Keratinocyte (primary cell): ENCODE data around the gene PPP1R3F. TPM values are rescaled to one million over a fixed set of nuclear protein-coding genes. Genes with fewer than 3 reads are reported as not detected.

ENCODE experiments used
- DNase-seq: peaks from one replicate; pipeline ENCODE4 v3.0.0-alpha.2; 2011; ENCODE audit warnings: low read depth, missing footprints, low spot score
- FAIRE-seq: peaks from 2 replicates; lab custom pipeline; 2011; peaks lifted over from hg19 to GRCh38; lab: Jason Lieb, UNC
- H2AFZ ChIP-seq: 2 replicates; pipeline ENCODE4 v1.6.0; 2012; ENCODE audit warnings: low read length, control low read depth, inconsistent platforms; ENCODE audit not compliant: control insufficient read depth
- H3K27ac ChIP-seq: 2 replicates; pipeline ENCODE4 v1.5.1; 2011; ENCODE audit warnings: low read length; ENCODE audit not compliant: control insufficient read depth, insufficient read depth
- H3K27me3 ChIP-seq: 3 replicates; pipeline ENCODE4 v1.6.0; 2011; ENCODE audit warnings: low read length; ENCODE audit not compliant: control insufficient read depth, insufficient read depth; ENCODE audit errors: extremely low read depth
- H3K36me3 ChIP-seq, 2 experiments: 2 replicates in 1 of 2; 3 replicates in 1 of 2; pipeline ENCODE4 v1.5.1; 2011; ENCODE audit warnings: low read length in 2 of 2, mild to moderate bottlenecking in 1 of 2; ENCODE audit not compliant: control insufficient read depth in 2 of 2, insufficient read depth in 2 of 2; ENCODE audit errors: extremely low read depth in 1 of 2
- H3K4me1 ChIP-seq: 3 replicates; pipeline ENCODE4 v1.5.1; 2011; ENCODE audit warnings: low read length; ENCODE audit not compliant: control insufficient read depth, insufficient read depth; ENCODE audit errors: extremely low read depth
- H3K4me2 ChIP-seq: 3 replicates; pipeline ENCODE4 v1.6.0; 2011; ENCODE audit warnings: low read depth, low read length; ENCODE audit not compliant: control insufficient read depth, insufficient read depth; ENCODE audit errors: extremely low read depth
- H3K4me3 ChIP-seq, 3 experiments: fragments of 200-600 bp in 1 of 3; sonication (generic) in 1 of 3; 2 replicates in 2 of 3; 3 replicates in 1 of 3; pipeline ENCODE4 v1.5.1; 2011 to 2016; ENCODE audit warnings: low read length in 3 of 3, mild to moderate bottlenecking in 3 of 3, control low read depth in 2 of 3, inconsistent platforms in 1 of 3, low read depth in 1 of 3, mixed read lengths in 1 of 3, mixed run types in 1 of 3, moderate library complexity in 1 of 3; ENCODE audit not compliant: control insufficient read depth in 2 of 3, insufficient read depth in 2 of 3; ENCODE audit errors: extremely low read depth in 1 of 3
- H3K79me2 ChIP-seq: 2 replicates; pipeline ENCODE4 v1.6.0; 2012; ENCODE audit warnings: low read length; ENCODE audit not compliant: control insufficient read depth, insufficient read depth
- H3K9ac ChIP-seq: 3 replicates; pipeline ENCODE4 v1.6.0; 2011; ENCODE audit warnings: low read length; ENCODE audit not compliant: control insufficient read depth, insufficient read depth; ENCODE audit errors: extremely low read depth
- H3K9me1 ChIP-seq: 3 replicates; pipeline ENCODE4 v1.6.0; 2011; ENCODE audit warnings: low read length; ENCODE audit not compliant: control insufficient read depth, insufficient read depth; ENCODE audit errors: extremely low read depth
- H3K9me3 ChIP-seq: 2 replicates; pipeline ENCODE4 v1.5.1; 2012; ENCODE audit warnings: low read depth, low read length; ENCODE audit not compliant: control insufficient read depth
- H4K20me1 ChIP-seq: 3 replicates; pipeline ENCODE4 v1.6.0; 2011; ENCODE audit warnings: low read length; ENCODE audit not compliant: control insufficient read depth, insufficient read depth; ENCODE audit errors: extremely low read depth
- EZH2 ChIP-seq: IDR thresholded peaks from one replicate; pipeline ENCODE4 v1.6.1; 2012; ENCODE audit warnings: inconsistent platforms, mild to moderate bottlenecking, low read length, moderate library complexity
- dilution Hi-C: fragments of 300-500 bp; cut with MboI; formaldehyde crosslinking; loops from one replicate; pipeline ENCODE4 v1.7.0; 2020; ENCODE audit warnings: low sequenced_read_pairs; ENCODE audit not compliant: extremely low pct_ligation_motif_present
- polyA plus RNA-seq, 5 experiments: library from polyadenylated mRNA; depleted of rRNA in 3 of 5; stranded (reverse) in 3 of 5; stranded (forward) in 1 of 5; unstranded in 1 of 5; fragments of >200 nt; gene quantifications; 1 replicate in 1 of 5; 2 replicates in 3 of 5; 3 replicates in 1 of 5; pipeline versions ENCODE4 v1.2.1 to v1.2.3, GENCODE V29; 2011 to 2012; ENCODE audit warnings: missing spikeins in 2 of 5, low read depth in 1 of 5, low replicate concordance in 1 of 5
- TF ChIP-seq, protein P1 (sequence below), 3 experiments: IDR thresholded peaks in 1 of 3; conservative IDR thresholded peaks in 1 of 3; optimal IDR thresholded peaks in 1 of 3; 2 replicates in 2 of 3; 3 replicates in 1 of 3; pipeline versions ENCODE3 to v1.5.1; 2011; ENCODE audit warnings: low read length in 3 of 3, mild to moderate bottlenecking in 3 of 3, moderate library complexity in 2 of 3, control low read depth in 1 of 3, inconsistent platforms in 1 of 3; ENCODE audit not compliant: insufficient read depth in 2 of 3; ENCODE audit errors: extremely low read depth in 1 of 3

PPP1R3F gene
- polyA plus RNA-seq, 1 donor (not counting 4 experiments of a cell fraction or from before 2014, with no cell fraction given) = 0.29 TPM

DNA sequence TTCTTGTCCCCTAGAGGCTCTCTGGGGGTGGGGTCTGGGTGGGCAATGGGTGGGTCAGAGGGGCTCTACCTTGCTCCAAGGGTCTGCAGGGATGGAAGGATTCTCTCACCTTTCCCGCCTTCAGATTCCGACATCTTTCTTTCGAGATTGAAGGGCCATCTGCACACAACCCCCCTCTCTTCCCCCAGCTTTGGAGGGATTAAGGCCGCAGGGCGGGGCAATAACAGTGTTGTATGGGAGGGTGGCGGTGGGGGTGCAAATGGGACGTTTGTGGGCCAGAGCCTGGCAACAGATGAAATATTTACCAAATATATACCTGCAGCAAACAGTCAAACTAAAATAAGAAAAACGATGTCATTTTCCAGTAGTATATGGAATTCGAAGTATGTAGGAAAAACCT lies 36.4 kb upstream of the PPP1R3F start, which contains the start of gene CACNA1F:
Gene CACNA1F (minus strand): TSS at position 165 of the 400 bp plus-strand sequence. CDS start 31 bp downstream, at position 134.
- H3K27ac ChIP-seq = no peak within 1 kb of the TSS
- H2AFZ ChIP-seq = no peak within 1 kb of the TSS
- dilution Hi-C loops = no loop called here
- FAIRE-seq (no peak), DNase-seq (no peak)
- H3K4me2 ChIP-seq = no peak within 1 kb of the TSS
- H3K36me3 ChIP-seq = no peaks in the 10 kb centered on the region
- no peak within 1 kb of the TSS for H3K4me3 ChIP-seq
- H4K20me1 ChIP-seq = no peaks in the 10 kb centered on the region
- H3K79me2 ChIP-seq = no peaks in the 10 kb centered on the region
- no peaks in the 10 kb centered on the region for H3K4me1 ChIP-seq
- no peaks in the 10 kb centered on the region for H3K9me1 ChIP-seq
- H3K9me3 ChIP-seq = no peaks in the 10 kb centered on the region
- no peaks in the 10 kb centered on the region for H3K27me3 ChIP-seq
- TF ChIP-seq, protein P1, sequence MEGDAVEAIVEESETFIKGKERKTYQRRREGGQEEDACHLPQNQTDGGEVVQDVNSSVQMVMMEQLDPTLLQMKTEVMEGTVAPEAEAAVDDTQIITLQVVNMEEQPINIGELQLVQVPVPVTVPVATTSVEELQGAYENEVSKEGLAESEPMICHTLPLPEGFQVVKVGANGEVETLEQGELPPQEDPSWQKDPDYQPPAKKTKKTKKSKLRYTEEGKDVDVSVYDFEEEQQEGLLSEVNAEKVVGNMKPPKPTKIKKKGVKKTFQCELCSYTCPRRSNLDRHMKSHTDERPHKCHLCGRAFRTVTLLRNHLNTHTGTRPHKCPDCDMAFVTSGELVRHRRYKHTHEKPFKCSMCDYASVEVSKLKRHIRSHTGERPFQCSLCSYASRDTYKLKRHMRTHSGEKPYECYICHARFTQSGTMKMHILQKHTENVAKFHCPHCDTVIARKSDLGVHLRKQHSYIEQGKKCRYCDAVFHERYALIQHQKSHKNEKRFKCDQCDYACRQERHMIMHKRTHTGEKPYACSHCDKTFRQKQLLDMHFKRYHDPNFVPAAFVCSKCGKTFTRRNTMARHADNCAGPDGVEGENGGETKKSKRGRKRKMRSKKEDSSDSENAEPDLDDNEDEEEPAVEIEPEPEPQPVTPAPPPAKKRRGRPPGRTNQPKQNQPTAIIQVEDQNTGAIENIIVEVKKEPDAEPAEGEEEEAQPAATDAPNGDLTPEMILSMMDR (optimal IDR thresholded peaks at IDR 0.05 in 1 of 3, IDR thresholded peaks at IDR 0.05 in 1 of 3, conservative IDR thresholded peaks at IDR 0.05 in 1 of 3; ENCODE audit: extremely low read depth in 1 of 3, insufficient read depth in 2 of 3, low read length in 3 of 3) = no peak
- TF ChIP-seq EZH2 = no peak
- H3K9ac ChIP-seq = no peak within 1 kb of the TSS

DNA sequence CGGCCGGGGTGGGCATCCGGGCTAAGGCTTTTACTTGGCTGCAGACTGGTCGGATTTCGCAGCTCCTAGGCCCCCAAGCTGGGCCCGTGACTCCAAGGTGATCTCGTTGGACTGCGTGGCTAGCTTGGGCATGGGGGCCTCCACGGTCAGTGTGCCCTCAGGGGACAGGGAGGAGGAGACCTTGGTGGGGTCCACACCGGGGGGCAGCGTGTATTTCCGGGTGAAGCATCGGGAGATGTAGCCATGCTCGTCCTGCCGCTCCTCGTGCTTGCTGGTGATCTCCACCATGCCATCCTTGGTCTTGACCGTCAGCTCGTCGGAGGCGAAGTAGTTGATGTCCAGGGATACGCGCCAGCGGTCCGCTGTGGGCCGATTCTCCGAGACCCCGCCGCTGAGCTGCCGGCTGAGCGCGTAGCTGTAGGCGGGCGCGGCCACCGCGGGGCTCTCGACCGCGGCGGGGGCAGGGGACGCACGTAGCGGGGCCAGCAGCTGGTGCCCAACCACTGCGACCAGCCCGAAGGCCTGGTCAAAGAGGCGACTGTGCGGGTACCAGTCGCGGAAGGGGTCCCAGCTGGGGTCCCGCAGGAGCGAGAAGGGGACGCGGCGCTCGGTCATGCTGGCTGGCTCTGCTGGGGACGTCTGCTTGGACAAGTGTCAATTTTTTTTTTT lies 35.6 kb upstream of the PPP1R3F start:
- TF ChIP-seq EZH2 = no peak
- TF ChIP-seq, protein P1 (optimal IDR thresholded peaks at IDR 0.05 in 1 of 3, IDR thresholded peaks at IDR 0.05 in 1 of 3, conservative IDR thresholded peaks at IDR 0.05 in 1 of 3; ENCODE audit: extremely low read depth in 1 of 3, insufficient read depth in 2 of 3, low read length in 3 of 3) = no peak

More for the DNA sequence above, 35.6 kb upstream of the PPP1R3F start:
- dilution Hi-C loops = no loop called here
- no peaks in the 10 kb centered on the region for H3K79me2 ChIP-seq
- H3K9me3 ChIP-seq = no peaks in the 10 kb centered on the region
- no peak overlapping the region for H3K4me2 ChIP-seq
- DNase-seq = no peak
- no peaks in the 10 kb centered on the region for H3K4me1 ChIP-seq
- H3K27ac ChIP-seq = no peak overlapping the region
- H3K36me3 ChIP-seq = no peaks in the 10 kb centered on the region
- no peaks in the 10 kb centered on the region for H4K20me1 ChIP-seq
- no peak for FAIRE-seq
- no peak overlapping the region for H3K4me3 ChIP-seq
- H3K9me1 ChIP-seq = no peaks in the 10 kb centered on the region
- H2AFZ ChIP-seq = no peak overlapping the region
- H3K9ac ChIP-seq = no peak overlapping the region
- H3K27me3 ChIP-seq = no peaks in the 10 kb centered on the region
